HuH-7.5 (cell line): ENCODE data around the gene PRMT5.

ENCODE experiments used
- DNase-seq: peaks from one replicate; pipeline ENCODE4 v3.0.0; 2011; ENCODE audit warnings: low spot score

PRMT5 gene

GRCh38 chr14:22875748-22876319, 53.3 kb downstream of the PRMT5 start:
- no peak for DNase-seq

- no peak for DNase-seq
Observed at GRCh38 chr14:22875003-22875747, 54.0 kb downstream of the PRMT5 start.

- no peak for DNase-seq
Observed at GRCh38 chr14:22872833-22873520, 56.2 kb downstream of the PRMT5 start.

- DNase-seq, result peak; percentile 85
Observed at GRCh38 chr14:22872033-22872832, 56.9 kb downstream of the PRMT5 start.

- DNase-seq, result peak; percentile 86
Observed at GRCh38 chr14:22871224-22872032, 57.7 kb downstream of the PRMT5 start, which contains the start of gene LRP10. Gene LRP10 (plus strand): TSS chr14:22871740. CDS start chr14:22872304, 564 bp downstream.

GRCh38 chr14:22870811-22871223, 58.4 kb downstream of the PRMT5 start:
- DNase-seq, result no peak
